IgD-negative memory B cell (primary cell): ENCODE measurements around the gene ASB15. TPM values are rescaled to one million over a fixed set of nuclear protein-coding genes. Genes with fewer than 3 reads are reported as not detected.
"Not testable (repeated sequence)": the region's sequence is repeated elsewhere in the genome, so short reads cannot be mapped to it uniquely, and the experiment has no call there.

Source experiments
- H3K27ac Mint-ChIP-seq, 3 donors: one replicate each; pipeline ENCODE4 v1.8.0; 2020 to 2022; ENCODE audit warnings: mild to moderate bottlenecking in 3 of 3, mixed read lengths in 3 of 3, moderate library complexity in 1 of 3
- H3K27me3 Mint-ChIP-seq: one replicate; pipeline ENCODE4 v1.8.0; 2021; ENCODE audit warnings: mixed read lengths
- H3K36me3 Mint-ChIP-seq: one replicate; pipeline ENCODE4 v1.8.0; 2020; ENCODE audit warnings: mild to moderate bottlenecking, mixed read lengths
- H3K4me1 Mint-ChIP-seq, 3 donors: one replicate each; pipeline ENCODE4 v1.8.0; 2020 to 2022; ENCODE audit warnings: mixed read lengths in 3 of 3, mild to moderate bottlenecking in 1 of 3
- H3K4me3 Mint-ChIP-seq, 4 donors: one replicate each; pipeline ENCODE4 v1.8.0; 2020 to 2022; ENCODE audit warnings: mild to moderate bottlenecking in 4 of 4, mixed read lengths in 4 of 4, moderate library complexity in 3 of 4
- H3K9me3 Mint-ChIP-seq, 3 donors: one replicate each; pipeline ENCODE4 v1.8.0; 2020 to 2021; ENCODE audit warnings: mixed read lengths in 3 of 3, mild to moderate bottlenecking in 1 of 3
- polyA plus RNA-seq: library from polyadenylated mRNA; unstranded; fragments of 300-500 nt; fragmentation: Illumina TruSeq; gene quantifications from one replicate; pipeline ENCODE4 v1.2.3, GENCODE V29; 2021

Gene ASB15
- polyA plus RNA-seq, 1 donor from 2014 or later, result not detected

GRCh38 chr7:123612024-123612423 lies 10.4 kb downstream of the ASB15 start:
- Mint-ChIP-seq H3K36me3 (no peaks in the 10 kb centered on the region), H3K4me3 (no peak overlapping the region), H3K27ac (no peak overlapping the region), H3K9me3 (no peaks in the 10 kb centered on the region), H3K4me1 (no peaks in the 10 kb centered on the region), H3K27me3 (peaks cover 6% of the 10 kb centered on the region)

GRCh38 chr7:123615344-123615743 lies 13.7 kb downstream of the ASB15 start:
- no peak overlapping the region for H3K27ac Mint-ChIP-seq
- H3K4me1 Mint-ChIP-seq, result no peaks in the 10 kb centered on the region
- no peaks in the 10 kb centered on the region for H3K36me3 Mint-ChIP-seq
- no peak overlapping the region for H3K4me3 Mint-ChIP-seq
- H3K9me3 Mint-ChIP-seq, result no peaks in the 10 kb centered on the region
- peaks cover 3% of the 10 kb centered on the region for H3K27me3 Mint-ChIP-seq

GRCh38 chr7:123616223-123616622 lies 14.6 kb downstream of the ASB15 start:
- Mint-ChIP-seq H3K4me1 (no peaks in the 10 kb centered on the region), H3K27ac (no peak overlapping the region), H3K9me3 (no peaks in the 10 kb centered on the region), H3K36me3 (no peaks in the 10 kb centered on the region), H3K4me3 (no peak overlapping the region), H3K27me3 (peaks cover 3% of the 10 kb centered on the region)

GRCh38 chr7:123621707-123622106 lies 20.1 kb downstream of the ASB15 start:
- Mint-ChIP-seq H3K36me3 (no peaks in the 10 kb centered on the region), H3K27ac (no peak overlapping the region), H3K4me1 (peaks cover 0 to 5% (median 0%) of the 10 kb centered on the region in 3 donors), H3K9me3 (no peaks in the 10 kb centered on the region), H3K27me3 (peaks cover 2% of the 10 kb centered on the region), H3K4me3 (no peak overlapping the region)

- H3K27ac Mint-ChIP-seq, result no peak overlapping the region
- H3K27me3 Mint-ChIP-seq, result peaks cover 2% of the 10 kb centered on the region
- no peak overlapping the region for H3K4me3 Mint-ChIP-seq
- H3K36me3 Mint-ChIP-seq, result no peaks in the 10 kb centered on the region
- H3K9me3 Mint-ChIP-seq, result no peaks in the 10 kb centered on the region
- peaks cover 0 to 5% (median 0%) of the 10 kb centered on the region in 3 donors for H3K4me1 Mint-ChIP-seq
Observed at GRCh38 chr7:123622660-123623386, 21.2 kb downstream of the ASB15 start.

GRCh38 chr7:123624527-123625183 lies 23.0 kb downstream of the ASB15 start:
- no peaks in the 10 kb centered on the region for H3K36me3 Mint-ChIP-seq
- H3K27ac Mint-ChIP-seq, result peak overlapping the region in 1 of 3 donors; percentile 32
- H3K9me3 Mint-ChIP-seq, result no peaks in the 10 kb centered on the region
- peaks cover 0 to 5% (median 0%) of the 10 kb centered on the region in 3 donors for H3K4me1 Mint-ChIP-seq
- peaks cover 2% of the 10 kb centered on the region for H3K27me3 Mint-ChIP-seq
- peak overlapping the region in 1 of 4 donors; percentile 65 for H3K4me3 Mint-ChIP-seq

- H3K9me3 Mint-ChIP-seq, result no peaks in the 10 kb centered on the region
- H3K36me3 Mint-ChIP-seq, result no peaks in the 10 kb centered on the region
- peaks cover 2% of the 10 kb centered on the region for H3K27me3 Mint-ChIP-seq
- H3K4me3 Mint-ChIP-seq, result no peak overlapping the region
- peaks cover 0 to 5% (median 0%) of the 10 kb centered on the region in 3 donors for H3K4me1 Mint-ChIP-seq
- no peak overlapping the region for H3K27ac Mint-ChIP-seq
Observed at GRCh38 chr7:123625254-123625653, 23.6 kb downstream of the ASB15 start.

- Mint-ChIP-seq H3K27ac (no peak overlapping the region), H3K27me3 (peaks cover 5% of the 10 kb centered on the region), H3K36me3 (no peaks in the 10 kb centered on the region), H3K4me3 (no peak overlapping the region), H3K4me1 (peaks cover 0 to 5% (median 0%) of the 10 kb centered on the region in 3 donors), H3K9me3 (no peaks in the 10 kb centered on the region)
Observed at GRCh38 chr7:123627851-123628250, 26.2 kb downstream of the ASB15 start.

- H3K4me3 Mint-ChIP-seq, result no peak overlapping the region
- H3K36me3 Mint-ChIP-seq, result no peaks in the 10 kb centered on the region
- peaks cover 5% of the 10 kb centered on the region for H3K27me3 Mint-ChIP-seq
- no peaks in the 10 kb centered on the region for H3K9me3 Mint-ChIP-seq
- no peak overlapping the region for H3K27ac Mint-ChIP-seq
- peaks cover 0 to 5% (median 1%) of the 10 kb centered on the region in 3 donors for H3K4me1 Mint-ChIP-seq
Observed at GRCh38 chr7:123628829-123629228, 27.2 kb downstream of the ASB15 start.

GRCh38 chr7:123629281-123629680 lies 27.7 kb downstream of the ASB15 start:
- Mint-ChIP-seq H3K27me3 (peaks cover 5% of the 10 kb centered on the region), H3K9me3 (no peaks in the 10 kb centered on the region), H3K27ac (no peak overlapping the region), H3K4me3 (no peak overlapping the region), H3K36me3 (no peaks in the 10 kb centered on the region), H3K4me1 (peaks cover 0 to 5% (median 1%) of the 10 kb centered on the region in 3 donors)

- Mint-ChIP-seq H3K4me1 (peaks cover 0 to 1% (median 0%) of the 10 kb centered on the region in 3 donors), H3K36me3 (no peaks in the 10 kb centered on the region), H3K27ac (no peak overlapping the region), H3K9me3 (peaks cover 0 to 2% (median 0%) of the 10 kb centered on the region in 3 donors), H3K4me3 (no peak overlapping the region), H3K27me3 (peaks cover 10% of the 10 kb centered on the region)
Observed at GRCh38 chr7:123632808-123633207, 31.2 kb downstream of the ASB15 start.

- H3K4me1 Mint-ChIP-seq, result peaks cover 0 to 1% (median 0%) of the 10 kb centered on the region in 3 donors
- H3K36me3 Mint-ChIP-seq, result no peaks in the 10 kb centered on the region
- H3K27me3 Mint-ChIP-seq, result peaks cover 11% of the 10 kb centered on the region
- no peak overlapping the region for H3K4me3 Mint-ChIP-seq
- H3K9me3 Mint-ChIP-seq, result peaks cover 0 to 2% (median 0%) of the 10 kb centered on the region in 3 donors
- H3K27ac Mint-ChIP-seq, result no peak overlapping the region
Observed at GRCh38 chr7:123633553-123633952, 31.9 kb downstream of the ASB15 start.

GRCh38 chr7:123634011-123634573 lies 32.5 kb downstream of the ASB15 start:
- not testable (repeated sequence) for H3K4me1 Mint-ChIP-seq, H3K36me3 Mint-ChIP-seq, H3K27ac Mint-ChIP-seq, H3K4me3 Mint-ChIP-seq, H3K9me3 Mint-ChIP-seq
- peaks cover 13% of the 10 kb centered on the region for H3K27me3 Mint-ChIP-seq

GRCh38 chr7:123635551-123636359 lies 34.1 kb downstream of the ASB15 start:
- H3K4me3 Mint-ChIP-seq, result no peak overlapping the region
- peaks cover 16% of the 10 kb centered on the region for H3K27me3 Mint-ChIP-seq
- H3K4me1 Mint-ChIP-seq, result peaks cover 0 to 1% (median 0%) of the 10 kb centered on the region in 3 donors
- H3K9me3 Mint-ChIP-seq, result peaks cover 0 to 2% (median 0%) of the 10 kb centered on the region in 3 donors
- no peaks in the 10 kb centered on the region for H3K36me3 Mint-ChIP-seq
- H3K27ac Mint-ChIP-seq, result no peak overlapping the region

GRCh38 chr7:123637203-123637602 lies 35.6 kb downstream of the ASB15 start:
- H3K9me3 Mint-ChIP-seq, result peaks cover 0 to 2% (median 0%) of the 10 kb centered on the region in 3 donors
- peaks cover 13% of the 10 kb centered on the region for H3K27me3 Mint-ChIP-seq

More at GRCh38 chr7:123637203-123637602, 35.6 kb downstream of the ASB15 start:
- Mint-ChIP-seq H3K4me1 (peaks cover 0 to 1% (median 0%) of the 10 kb centered on the region in 3 donors), H3K27ac (no peak overlapping the region), H3K36me3 (no peaks in the 10 kb centered on the region), H3K4me3 (no peak overlapping the region)
